Measurements from ENCODE around the gene BAHCC1.

BAHCC1 gene

GRCh38 chr17:81440051-81440471 lies 44.8 kb downstream of the BAHCC1 start:
- DNase-seq (ENCODE audit: low read depth in 1 of 2, low spot score in 1 of 2): no peak

- DNase-seq (ENCODE audit: low read depth in 1 of 2, low spot score in 1 of 2): no peak
Measured at GRCh38 chr17:81440511-81441244, 45.4 kb downstream of the BAHCC1 start.

GRCh38 chr17:81442791-81443190 lies 47.5 kb downstream of the BAHCC1 start:
- DNase-seq (ENCODE audit: low read depth in 1 of 2, low spot score in 1 of 2): no peak

DNA sequence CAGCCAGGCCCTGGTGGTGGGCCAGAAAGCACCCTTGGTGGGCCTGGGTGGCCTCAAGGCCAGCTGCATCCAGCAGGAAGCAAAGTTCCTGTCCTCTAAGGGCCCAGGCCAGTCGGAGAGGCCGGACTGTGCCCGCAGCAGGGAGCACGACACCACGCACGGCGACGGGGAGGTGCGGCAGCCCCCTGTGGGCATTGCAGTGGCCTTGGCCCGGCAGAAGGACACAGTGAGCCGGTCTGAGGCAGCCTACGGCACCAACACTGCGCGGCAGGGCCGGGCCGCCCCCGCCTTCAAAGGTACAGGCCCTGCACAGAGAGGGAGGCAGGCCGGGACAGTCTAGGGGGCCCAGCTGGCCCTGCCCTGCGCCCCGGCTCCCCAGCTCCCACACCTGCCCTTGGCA lies 48.0 kb downstream of the BAHCC1 start:
- no peak for DNase-seq (ENCODE audit: low read depth in 1 of 2, low spot score in 1 of 2)

DNA sequence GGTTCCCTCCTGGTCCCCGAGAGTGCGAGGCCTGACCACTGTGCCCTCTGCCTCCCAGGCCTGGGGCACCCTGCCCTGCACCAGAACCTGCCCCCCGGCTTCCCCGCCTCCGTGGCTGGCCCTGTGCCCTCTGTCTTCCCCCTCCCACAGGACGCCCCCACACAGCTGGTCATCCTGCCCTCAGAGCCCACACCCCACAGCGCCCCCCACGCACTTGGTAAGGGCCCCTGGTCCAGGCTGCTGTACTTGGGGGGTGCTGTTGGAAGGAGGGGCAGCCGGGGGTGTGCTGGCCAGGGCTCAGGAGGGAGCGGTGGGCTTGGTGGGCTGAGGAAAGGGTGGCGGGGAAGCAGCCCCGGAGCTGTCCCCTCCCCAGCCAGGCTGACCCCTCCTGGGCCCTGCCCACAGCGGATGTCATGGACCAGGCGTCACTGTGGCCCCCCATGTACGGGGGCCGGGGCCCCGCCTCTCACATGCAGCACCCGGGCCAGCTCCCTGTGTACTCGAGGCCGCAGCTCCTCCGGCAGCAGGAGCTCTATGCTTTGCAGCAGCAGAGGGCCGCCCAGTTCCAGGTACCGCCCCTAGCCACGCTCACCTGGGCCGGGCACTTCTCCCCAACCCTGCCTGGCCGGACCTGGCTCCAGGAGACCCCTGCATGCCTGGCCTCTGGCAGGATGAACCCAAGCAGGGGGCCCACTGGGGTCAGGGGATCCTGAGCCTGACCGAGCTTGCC lies 49.5 kb downstream of the BAHCC1 start:
- no peak for DNase-seq (ENCODE audit: low read depth in 1 of 2, low spot score in 1 of 2)

DNA sequence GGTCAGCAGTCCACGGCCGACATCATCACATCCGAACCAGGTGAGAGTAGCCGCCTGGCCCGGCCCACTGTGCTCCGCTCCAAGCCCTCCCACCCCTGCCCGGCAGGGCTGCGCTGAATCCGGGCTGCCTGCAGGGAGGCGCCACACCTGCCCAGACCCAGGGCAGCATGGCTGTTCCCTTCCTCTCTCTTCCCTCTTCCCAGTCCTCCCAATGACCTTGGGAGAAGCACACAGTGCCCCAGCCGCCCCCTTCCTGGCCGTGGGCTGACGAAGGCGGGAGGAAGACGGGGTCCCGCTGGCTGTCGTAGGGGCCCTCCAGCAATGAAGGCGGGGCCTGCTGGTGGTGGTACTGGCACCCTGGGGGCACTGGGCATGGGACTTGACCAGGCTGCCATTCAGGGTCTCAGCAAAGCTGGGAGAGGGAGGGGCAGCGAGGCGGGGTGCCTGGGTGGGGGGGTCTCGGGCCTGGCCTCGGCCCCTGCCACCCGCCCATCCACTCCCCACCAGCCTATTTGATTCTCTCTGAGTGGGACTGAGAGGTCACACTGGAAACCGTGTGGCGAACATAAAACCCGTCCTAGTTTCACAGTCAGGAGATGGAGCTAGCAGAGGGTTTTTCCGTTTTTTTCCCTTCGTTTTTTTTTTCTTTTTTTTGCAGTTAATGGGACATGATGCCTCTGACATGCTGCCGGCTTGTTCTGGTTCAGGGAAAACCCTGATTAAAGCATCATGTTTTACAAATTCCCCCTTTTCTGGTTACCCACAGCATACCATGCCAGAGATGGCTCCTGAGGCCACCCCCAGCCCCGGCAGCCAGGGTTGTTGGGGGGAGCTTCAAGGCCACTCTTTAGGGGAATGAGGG lies 50.6 kb downstream of the BAHCC1 start:
- no peak for DNase-seq (ENCODE audit: low read depth in 1 of 2, low spot score in 1 of 2)

GRCh38 chr17:81447331-81447933 lies 52.2 kb downstream of the BAHCC1 start:
- no peak for DNase-seq (ENCODE audit: low read depth in 1 of 2, low spot score in 1 of 2)

GRCh38 chr17:81448442-81448841 lies 53.2 kb downstream of the BAHCC1 start:
- no peak for DNase-seq (ENCODE audit: low read depth in 1 of 2, low spot score in 1 of 2)

DNA sequence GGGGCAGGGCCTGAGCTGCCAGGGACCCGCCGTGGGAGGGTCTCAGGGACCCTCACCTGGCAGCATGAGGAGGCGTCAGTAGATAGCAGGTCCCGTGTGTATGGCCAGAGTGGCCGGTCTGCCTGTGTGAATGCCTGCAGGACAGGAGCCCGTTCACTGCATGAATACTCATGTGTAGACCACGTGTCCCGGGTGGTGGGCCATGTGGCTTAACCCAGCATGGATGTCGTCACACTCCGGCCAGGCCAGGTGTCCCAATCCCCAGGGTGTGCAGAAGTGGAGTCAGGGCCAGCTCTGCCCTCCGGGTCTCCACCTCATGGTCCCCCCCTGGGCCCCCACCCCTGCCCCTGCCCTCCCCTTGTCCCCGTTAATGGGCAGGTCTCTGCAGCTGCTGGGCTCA lies 53.7 kb downstream of the BAHCC1 start:
- no peak for DNase-seq (ENCODE audit: low read depth in 1 of 2, low spot score in 1 of 2)

GRCh38 chr17:81449351-81449750 lies 54.1 kb downstream of the BAHCC1 start:
- no peak for DNase-seq (ENCODE audit: low read depth in 1 of 2, low spot score in 1 of 2)

DNA sequence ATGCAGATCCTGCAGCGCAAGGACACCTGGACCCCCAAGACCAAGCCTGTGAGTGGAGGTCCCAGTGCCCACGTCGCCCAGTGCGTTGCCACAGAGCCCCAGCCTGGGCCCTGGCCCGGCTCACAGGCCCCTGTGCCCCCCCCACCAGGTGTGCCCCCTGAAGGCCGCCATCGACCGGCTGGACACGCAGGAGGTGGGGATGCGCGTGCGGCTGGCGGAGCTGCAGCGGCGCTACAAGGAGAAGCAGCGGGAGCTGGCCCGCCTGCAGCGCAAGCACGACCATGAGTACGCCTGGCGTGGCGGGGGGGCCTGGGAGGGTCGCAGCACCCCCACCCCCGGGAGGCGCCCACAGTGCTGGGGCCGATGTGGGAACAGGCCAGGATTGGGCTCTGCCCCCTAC lies 56.6 kb downstream of the BAHCC1 start:
- no peak for DNase-seq (ENCODE audit: low read depth in 1 of 2, low spot score in 1 of 2)

DNA sequence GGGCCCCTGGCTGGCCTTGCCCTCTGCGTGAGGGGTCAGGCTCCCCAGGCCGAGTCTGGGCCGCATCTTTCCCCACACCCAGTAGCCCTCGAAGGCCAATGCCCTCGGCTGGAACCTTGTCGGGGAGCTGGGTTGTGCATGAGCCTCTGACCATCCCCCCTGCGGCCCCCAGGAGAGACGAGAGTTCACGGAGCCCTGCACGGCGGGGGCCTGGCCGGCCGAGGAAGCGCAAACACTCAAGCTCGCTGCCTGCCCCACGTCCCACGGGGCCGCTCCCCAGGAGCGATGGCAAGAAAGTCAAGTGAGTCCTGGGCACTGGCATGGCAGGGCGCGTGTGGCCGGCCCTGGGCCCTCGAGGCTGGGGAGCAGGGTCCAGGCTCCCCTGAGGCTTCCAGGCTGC lies 57.3 kb downstream of the BAHCC1 start:
- no peak for DNase-seq (ENCODE audit: low read depth in 1 of 2, low spot score in 1 of 2)

- DNase-seq (ENCODE audit: low read depth in 1 of 2, low spot score in 1 of 2): no peak
Measured at GRCh38 chr17:81453076-81453475, 57.8 kb downstream of the BAHCC1 start.

GRCh38 chr17:81453712-81454111 lies 58.5 kb downstream of the BAHCC1 start:
- DNase-seq (ENCODE audit: low read depth in 1 of 2, low spot score in 1 of 2): no peak

DNA sequence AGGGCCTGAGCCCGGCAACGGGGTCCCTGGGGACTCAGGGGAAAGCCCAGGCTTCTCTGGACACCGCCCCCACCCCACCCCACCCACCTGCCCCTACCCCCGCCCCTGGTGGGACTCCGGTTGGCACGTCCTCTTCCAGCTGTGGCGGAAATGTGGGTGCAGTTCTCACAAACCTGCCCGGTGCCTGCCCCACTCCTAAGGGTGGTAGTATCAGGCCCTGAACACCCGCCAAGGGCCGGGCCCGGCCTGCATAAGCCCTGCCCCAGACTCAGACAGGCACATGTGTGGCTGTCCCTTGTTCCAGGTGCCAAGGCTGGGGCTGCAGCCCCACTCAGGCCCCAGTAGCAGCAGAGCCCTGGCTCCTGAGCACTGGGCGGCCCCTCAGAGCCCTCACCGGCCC lies 59.2 kb downstream of the BAHCC1 start:
- DNase-seq (ENCODE audit: low read depth in 1 of 2, low spot score in 1 of 2): no peak

GRCh38 chr17:81455387-81455786 lies 60.1 kb downstream of the BAHCC1 start:
- no peak for DNase-seq (ENCODE audit: low read depth in 1 of 2, low spot score in 1 of 2)

- no peak for DNase-seq (ENCODE audit: low read depth in 1 of 2, low spot score in 1 of 2)
Measured at GRCh38 chr17:81456091-81456490, 60.8 kb downstream of the BAHCC1 start.

DNA sequence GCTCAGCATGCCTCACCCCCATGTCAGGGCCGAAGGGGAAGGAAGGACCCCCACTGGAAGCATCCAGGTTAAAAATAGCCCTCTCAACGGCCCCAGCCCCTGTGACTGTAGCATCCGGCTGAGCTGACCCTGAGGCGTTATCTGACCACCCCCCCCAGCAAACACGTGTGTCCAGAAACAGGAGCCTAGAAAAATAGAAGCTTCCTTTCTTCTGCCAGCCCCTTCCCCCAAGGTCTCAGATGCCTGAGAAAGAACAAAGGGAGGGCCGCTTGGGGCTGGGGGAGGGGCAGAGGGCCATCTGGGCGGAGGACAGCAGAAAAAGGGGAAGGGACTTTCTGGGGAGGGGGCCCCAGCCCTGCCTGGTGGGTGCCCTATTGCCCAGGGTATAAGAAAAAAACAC lies 61.5 kb downstream of the BAHCC1 start:
- DNase-seq (ENCODE audit: low read depth in 1 of 2, low spot score in 1 of 2): no peak

DNA sequence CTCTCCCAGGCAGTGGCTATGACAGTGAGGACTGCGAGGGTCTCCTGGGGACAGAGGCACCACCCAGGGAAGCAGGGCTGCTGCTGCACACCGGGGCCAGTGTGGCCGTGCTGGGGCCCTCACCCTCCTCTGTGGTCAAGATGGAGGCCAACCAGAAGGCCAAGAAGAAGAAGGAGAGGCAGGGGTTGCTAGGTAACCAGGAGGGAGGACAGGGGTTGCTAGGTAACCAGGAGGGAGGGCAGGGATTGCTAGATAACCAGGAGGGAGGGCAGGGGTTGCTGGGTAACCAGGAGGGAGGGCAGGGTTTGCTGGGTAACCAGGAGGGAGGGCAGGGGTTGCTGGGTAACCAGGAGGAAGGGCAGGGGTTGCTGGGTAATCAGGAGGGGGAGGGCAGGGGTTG lies 62.1 kb downstream of the BAHCC1 start:
- no peak for DNase-seq (ENCODE audit: low read depth in 1 of 2, low spot score in 1 of 2)

GRCh38 chr17:81457917-81458555 lies 62.8 kb downstream of the BAHCC1 start:
- DNase-seq (ENCODE audit: low read depth in 1 of 2, low spot score in 1 of 2): no peak

DNA sequence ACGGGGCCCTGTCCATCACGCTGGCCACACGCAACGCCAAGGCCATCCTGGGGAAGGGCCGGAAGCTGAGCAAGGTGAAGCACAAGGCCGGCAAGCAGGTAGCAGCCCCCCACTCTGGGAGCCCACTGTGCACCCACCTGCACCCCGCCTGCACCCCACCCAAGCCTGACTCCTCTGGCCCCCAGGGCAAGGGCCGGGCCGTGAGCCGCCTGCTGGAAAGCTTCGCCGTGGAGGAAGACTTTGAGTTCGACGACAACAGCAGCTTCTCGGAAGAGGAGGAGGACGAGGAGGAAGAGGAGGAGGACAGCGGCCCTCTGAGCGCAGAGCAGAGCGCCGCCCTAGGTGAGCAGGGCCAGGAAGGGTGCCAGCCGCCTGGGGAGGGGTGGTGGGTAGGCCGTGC lies 63.4 kb downstream of the BAHCC1 start:
- DNase-seq (ENCODE audit: low read depth in 1 of 2, low spot score in 1 of 2): no peak
